ENCODE data around the gene IQGAP3. TPM values are rescaled to one million over a fixed set of nuclear protein-coding genes. Genes with fewer than 3 reads are reported as not detected.

Gene IQGAP3
- total and polyA plus RNA-seq, 2 donors (not counting 1 experiment from before 2014, with no cell fraction given): 0.07 to 0.12 TPM

DNA sequence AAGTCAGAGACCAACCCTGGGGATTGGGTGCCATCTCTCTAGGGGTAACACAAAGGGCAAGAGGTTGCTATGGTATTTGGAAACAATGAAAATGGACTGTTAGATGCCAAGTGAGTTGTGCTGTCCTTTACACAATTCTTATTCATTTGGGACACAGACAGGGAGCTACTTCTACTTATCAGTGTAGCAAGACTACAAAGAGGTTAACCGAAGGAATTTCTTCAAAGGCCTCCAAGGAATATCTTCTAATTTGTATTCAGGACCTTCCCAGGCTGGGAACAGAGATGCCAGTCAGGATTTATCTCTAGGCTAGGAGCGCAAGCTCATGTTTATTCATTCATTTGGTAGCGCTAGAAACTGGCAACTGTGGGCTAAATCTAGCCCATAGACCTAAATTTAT, 21.8 kb upstream of the IQGAP3 start:
- DNase-seq (no peak), ATAC-seq (ENCODE audit: low read depth) (no peak)
- 94% methylated on average over 3 of the region's 3 CpGs for WGBS (ENCODE audit: insufficient coverage)
- Histone ChIP-seq H3K4me1 (ENCODE audit: control insufficient read depth in 2 of 2, insufficient read depth in 2 of 2, low read length in 2 of 2) (peaks cover 18 to 22% of the 10 kb centered on the region in 2 donors), H3K79me2 (ENCODE audit: control insufficient read depth, insufficient read depth, low read length) (peaks cover 10% of the 10 kb centered on the region), H2AFZ (ENCODE audit: insufficient read depth, low read depth, low read length, poor library complexity, severe bottlenecking) (no peak overlapping the region), H3K27ac (ENCODE audit: low read length in 2 of 2) (no peak overlapping the region), H3K4me2 (replicated peaks; ENCODE audit: low read depth, low read length, poor library complexity, severe bottlenecking) (no peak overlapping the region), H4K20me1 (ENCODE audit: control insufficient read depth, insufficient read depth, low read length, poor library complexity, severe bottlenecking) (peaks cover 8% of the 10 kb centered on the region), H3K4me3 (ENCODE audit: control extremely low read depth in 1 of 5, extremely low read depth in 1 of 5, insufficient read depth in 1 of 5, low read depth in 2 of 5, low read length in 4 of 5) (no peak overlapping the region), H3K27me3 (replicated peaks in 1 of 4; ENCODE audit: control extremely low read depth in 1 of 4, control insufficient read depth in 3 of 4, insufficient read depth in 4 of 4, low read length in 3 of 4) (no peaks in the 10 kb centered on the region), H3K9ac (ENCODE audit: low read length) (no peak overlapping the region), H3K36me3 (replicated peaks in 1 of 2; ENCODE audit: control extremely low read depth in 1 of 2, control insufficient read depth in 1 of 2, extremely low read depth in 1 of 2, insufficient read depth in 2 of 2, low read length in 1 of 2) (peaks cover 0 to 50% of the 10 kb centered on the region in 2 experiments), H3K9me3 (ENCODE audit: control extremely low read depth in 1 of 3, control insufficient read depth in 2 of 3, insufficient read depth in 1 of 3, low read length in 2 of 3) (no peaks in the 10 kb centered on the region)
- Mint-ChIP-seq H3K9me3 (ENCODE audit: insufficient read depth) (no peaks in the 10 kb centered on the region), H3K27me3 (no peaks in the 10 kb centered on the region), H3K27ac (peak overlapping the region; percentile 2), H3K4me1 (peaks cover 28% of the 10 kb centered on the region), H3K4me3 (no peak overlapping the region)
- ChIA-PET CTCF (interaction anchor here (0.6 to 10.9 kb wide), 7 partner anchors 9 to 148 kb away, joined by 3 to 80 read pairs (median 4); partner anchors contain the start of gene GPATCH4), POLR2A (interaction anchor here (1.3 kb wide), 1 partner anchor 12 kb away, joined by 3 read pairs; no protein-coding TSS in a partner anchor)
- intact Hi-C loops (cut with micrococcal nuclease): no loop called here
- TF ChIP-seq, protein P1, sequence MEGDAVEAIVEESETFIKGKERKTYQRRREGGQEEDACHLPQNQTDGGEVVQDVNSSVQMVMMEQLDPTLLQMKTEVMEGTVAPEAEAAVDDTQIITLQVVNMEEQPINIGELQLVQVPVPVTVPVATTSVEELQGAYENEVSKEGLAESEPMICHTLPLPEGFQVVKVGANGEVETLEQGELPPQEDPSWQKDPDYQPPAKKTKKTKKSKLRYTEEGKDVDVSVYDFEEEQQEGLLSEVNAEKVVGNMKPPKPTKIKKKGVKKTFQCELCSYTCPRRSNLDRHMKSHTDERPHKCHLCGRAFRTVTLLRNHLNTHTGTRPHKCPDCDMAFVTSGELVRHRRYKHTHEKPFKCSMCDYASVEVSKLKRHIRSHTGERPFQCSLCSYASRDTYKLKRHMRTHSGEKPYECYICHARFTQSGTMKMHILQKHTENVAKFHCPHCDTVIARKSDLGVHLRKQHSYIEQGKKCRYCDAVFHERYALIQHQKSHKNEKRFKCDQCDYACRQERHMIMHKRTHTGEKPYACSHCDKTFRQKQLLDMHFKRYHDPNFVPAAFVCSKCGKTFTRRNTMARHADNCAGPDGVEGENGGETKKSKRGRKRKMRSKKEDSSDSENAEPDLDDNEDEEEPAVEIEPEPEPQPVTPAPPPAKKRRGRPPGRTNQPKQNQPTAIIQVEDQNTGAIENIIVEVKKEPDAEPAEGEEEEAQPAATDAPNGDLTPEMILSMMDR (IDR thresholded peaks at IDR 0.05): no peak
- no peak for TF ChIP-seq EZH2 (IDR thresholded peaks at IDR 0.05; ENCODE audit: borderline replicate concordance, insufficient read depth, low read depth, low read length, poor library complexity, severe bottlenecking)

DNA sequence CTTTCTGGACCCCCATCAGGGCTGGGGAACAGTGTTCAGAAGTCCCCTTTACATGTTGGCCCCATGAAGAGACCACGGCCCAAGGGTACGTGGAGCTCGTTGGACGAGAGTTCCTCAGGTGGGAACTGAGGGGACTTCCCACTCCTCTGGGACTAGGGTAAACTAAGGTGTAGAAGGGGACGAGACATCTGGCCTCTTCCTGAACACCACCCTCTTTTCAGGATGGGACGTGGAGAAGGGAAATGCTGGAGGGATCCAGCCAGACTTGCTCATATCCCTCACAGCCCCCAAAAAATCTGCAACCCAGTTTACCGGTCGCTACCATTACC, 21.3 kb upstream of the IQGAP3 start:
- no peak overlapping the region for H2AFZ ChIP-seq (ENCODE audit: insufficient read depth, low read depth, low read length, poor library complexity, severe bottlenecking)
- no CpG with 5 or more reads among the region's 8 CpGs for WGBS (ENCODE audit: insufficient coverage)
- intact Hi-C loops (cut with micrococcal nuclease): no loop called here
- DNase-seq: no peak
- ChIA-PET POLR2A (interaction anchor here (1.0 to 1.3 kb wide), 2 partner anchors 11 to 136 kb away, joined by 3 read pairs; no protein-coding TSS in a partner anchor), CTCF (interaction anchor here (0.6 to 10.9 kb wide), 9 partner anchors 10 to 208 kb away, joined by 3 to 80 read pairs (median 7); partner anchors contain the start of gene GPATCH4)
- ATAC-seq (ENCODE audit: low read depth): no peak
- H3K27me3 ChIP-seq (replicated peaks in 1 of 4; ENCODE audit: control extremely low read depth in 1 of 4, control insufficient read depth in 3 of 4, insufficient read depth in 4 of 4, low read length in 3 of 4): no peaks in the 10 kb centered on the region
- peaks cover 0 to 45% of the 10 kb centered on the region in 2 experiments for H3K36me3 ChIP-seq (replicated peaks in 1 of 2; ENCODE audit: control extremely low read depth in 1 of 2, control insufficient read depth in 1 of 2, extremely low read depth in 1 of 2, insufficient read depth in 2 of 2, low read length in 1 of 2)
- no peak overlapping the region for H3K4me3 ChIP-seq (ENCODE audit: control extremely low read depth in 1 of 5, extremely low read depth in 1 of 5, insufficient read depth in 1 of 5, low read depth in 2 of 5, low read length in 4 of 5)
- Mint-ChIP-seq H3K4me3 (no peak overlapping the region), H3K4me1 (peaks cover 25% of the 10 kb centered on the region), H3K27me3 (no peaks in the 10 kb centered on the region), H3K9me3 (ENCODE audit: insufficient read depth) (no peaks in the 10 kb centered on the region), H3K27ac (no peak overlapping the region)
- H3K4me2 ChIP-seq (replicated peaks; ENCODE audit: low read depth, low read length, poor library complexity, severe bottlenecking): no peak overlapping the region
- H4K20me1 ChIP-seq (ENCODE audit: control insufficient read depth, insufficient read depth, low read length, poor library complexity, severe bottlenecking): peaks cover 8% of the 10 kb centered on the region
- TF ChIP-seq, protein P1 (IDR thresholded peaks at IDR 0.05): no peak
- TF ChIP-seq EZH2 (IDR thresholded peaks at IDR 0.05; ENCODE audit: borderline replicate concordance, insufficient read depth, low read depth, low read length, poor library complexity, severe bottlenecking): no peak
- no peaks in the 10 kb centered on the region for H3K9me3 ChIP-seq (ENCODE audit: control extremely low read depth in 1 of 3, control insufficient read depth in 2 of 3, insufficient read depth in 1 of 3, low read length in 2 of 3)
- no peak overlapping the region for H3K9ac ChIP-seq (ENCODE audit: low read length)
- peaks cover 18 to 22% of the 10 kb centered on the region in 2 donors for H3K4me1 ChIP-seq (ENCODE audit: control insufficient read depth in 2 of 2, insufficient read depth in 2 of 2, low read length in 2 of 2)
- no peak overlapping the region for H3K27ac ChIP-seq (ENCODE audit: low read length in 2 of 2)
- peaks cover 10% of the 10 kb centered on the region for H3K79me2 ChIP-seq (ENCODE audit: control insufficient read depth, insufficient read depth, low read length)
